OCI-LY7 (cell line): ENCODE data around the gene PRKAG2. TPM values are rescaled to one million over a fixed set of nuclear protein-coding genes. Genes with fewer than 3 reads are reported as not detected.

ENCODE experiments used
- BruUV-seq: library from RNA; stranded (reverse); fragments of 400-500 nt; replicated peaks from 2 replicates; lab custom pipeline; 2021; lab: Mats Ljungman, UMichigan
- CTCF ChIA-PET: fragments of 300-600 bp; sonication (Branson Sonifier 250); formaldehyde crosslinking; loops from one replicate; lab custom pipeline; 2022; ENCODE audit warnings: antibody characterized with exemption; ENCODE audit not compliant: unreplicated experiment; lab: Charles Lee
- POLR2A ChIA-PET: fragments of 300-600 bp; sonication (Branson Sonifier 250); formaldehyde crosslinking; loops from one replicate; lab custom pipeline; 2022; ENCODE audit warnings: antibody characterized with exemption; lab: Charles Lee
- DNase-seq: peaks from one replicate; pipeline ENCODE4 v3.0.0-alpha.2; 2015; ENCODE audit warnings: low spot score
- H2AFZ ChIP-seq: fragments of 200-600 bp; sonication (generic), shearing (Covaris generic); 2 replicates; pipeline ENCODE4 v1.6.1; 2014; ENCODE audit warnings: mild to moderate bottlenecking, antibody characterized with exemption, low read length, moderate library complexity
- H3K27ac ChIP-seq: fragments of 200-600 bp; sonication (generic); 2 replicates; pipeline ENCODE4 v1.5.1; 2014; ENCODE audit warnings: mixed run types, low read depth, mild to moderate bottlenecking, moderate library complexity, low read length, inconsistent platforms; ENCODE audit not compliant: poor library complexity, severe bottlenecking
- H3K36me3 ChIP-seq: fragments of 200-600 bp; sonication (generic); 2 replicates; pipeline ENCODE4 v1.6.1; 2014; ENCODE audit warnings: mild to moderate bottlenecking, antibody characterized with exemption, low read length, moderate library complexity, mixed read lengths; ENCODE audit not compliant: insufficient read depth
- H3K4me1 ChIP-seq: fragments of 200-600 bp; sonication (generic); 2 replicates; pipeline ENCODE4 v1.5.1; 2014; ENCODE audit warnings: mild to moderate bottlenecking, low read length; ENCODE audit not compliant: insufficient read depth, poor library complexity, severe bottlenecking
- H3K4me2 ChIP-seq: fragments of 200-600 bp; sonication (generic); 2 replicates; pipeline ENCODE4 v1.6.1; 2014; ENCODE audit warnings: mild to moderate bottlenecking, low read length
- H3K4me3 ChIP-seq: fragments of 200-600 bp; sonication (generic); 2 replicates; pipeline ENCODE4 v1.5.1; 2014; ENCODE audit warnings: mild to moderate bottlenecking, low read depth, low read length; ENCODE audit not compliant: poor library complexity, severe bottlenecking
- H3K79me2 ChIP-seq: fragments of 200-600 bp; sonication (generic); 2 replicates; pipeline ENCODE4 v1.6.1; 2016; ENCODE audit warnings: low read depth, mild to moderate bottlenecking, low read length, moderate library complexity, mixed read lengths; ENCODE audit not compliant: insufficient read depth
- H3K9me2 ChIP-seq: fragments of 200-600 bp; sonication (generic); 2 replicates; pipeline ENCODE4 v1.6.1; 2016; ENCODE audit warnings: mild to moderate bottlenecking, low read length, mixed read lengths; ENCODE audit not compliant: insufficient read depth
- H3K9me3 ChIP-seq: fragments of 200-600 bp; sonication (generic); 2 replicates; pipeline ENCODE4 v1.6.1; 2014; ENCODE audit warnings: mild to moderate bottlenecking, mixed run types, low read length, mixed read lengths
- H4K20me1 ChIP-seq: fragments of 200-600 bp; sonication (generic); 2 replicates; pipeline ENCODE4 v1.6.1; 2014; ENCODE audit warnings: mild to moderate bottlenecking, antibody characterized with exemption, low read length, moderate library complexity, mixed read lengths; ENCODE audit not compliant: insufficient read depth
- CTCF ChIP-seq: fragments of 200-600 bp; sonication (generic); conservative IDR thresholded peaks from 2 replicates; pipeline ENCODE4 v1.5.1; 2014; ENCODE audit warnings: mild to moderate bottlenecking, antibody characterized with exemption, low read length, moderate library complexity, mixed read lengths
- EZH2phosphoT487 ChIP-seq: fragments of 200-600 bp; sonication (generic); IDR thresholded peaks from 2 replicates; pipeline ENCODE4 v1.6.1; 2018; ENCODE audit warnings: low read depth, borderline replicate concordance, mild to moderate bottlenecking, mixed run types, antibody characterized with exemption, low read length, moderate library complexity, mixed read lengths
- intact Hi-C: fragments of 100-400 bp; cut with micrococcal nuclease; formaldehyde crosslinking; loops from one replicate; pipeline ENCODE4 v1.10.0; 2022; ENCODE audit not compliant: unreplicated experiment
- total RNA-seq, 2 experiments: library from RNA; depleted of rRNA in 1 of 2; stranded (reverse); fragments of >200 nt in 1 of 2; shearing (Covaris generic) in 1 of 2; gene quantifications; 2 replicates each; pipeline ENCODE4 v1.2.3, GENCODE V29; 2014 to 2022

The PRKAG2 gene
- total RNA-seq, 2 experiments from 2014 or later, result 1.2 to 5.1 TPM

- no peak overlapping the region for H3K27ac ChIP-seq
- DNase-seq, result no peak
Measured at GRCh38 chr7:151560243-151560642, 316.7 kb downstream of the PRKAG2 start.

GRCh38 chr7:151559557-151560183 lies 317.2 kb downstream of the PRKAG2 start:
- BruUV-seq, result no TSS peak
- H3K4me1 ChIP-seq, result no peaks in the 10 kb centered on the region
- no peak overlapping the region for H3K4me3 ChIP-seq
- H2AFZ ChIP-seq, result no peak overlapping the region
- no peak for DNase-seq
- no peaks in the 10 kb centered on the region for H3K79me2 ChIP-seq
- ChIA-PET POLR2A (no interaction called here), CTCF (no interaction called here)
- TF ChIP-seq CTCF, result no peak
- TF ChIP-seq EZH2phosphoT487, result no peak
- no peaks in the 10 kb centered on the region; the same call in 1 of the 2 replicates for H4K20me1 ChIP-seq
- no peak overlapping the region for H3K27ac ChIP-seq
- no peaks in the 10 kb centered on the region for H3K9me3 ChIP-seq
- H3K9me2 ChIP-seq, result no peaks in the 10 kb centered on the region
- H3K4me2 ChIP-seq, result no peak overlapping the region
- H3K36me3 ChIP-seq, result no peaks in the 10 kb centered on the region
- intact Hi-C loops, result no loop called here

More at GRCh38 chr7:151560243-151560642, 316.7 kb downstream of the PRKAG2 start:
- no peaks in the 10 kb centered on the region for H3K4me1 ChIP-seq
- no TSS peak for BruUV-seq
- ChIA-PET CTCF (no interaction called here), POLR2A (no interaction called here)
- no peak overlapping the region for H3K4me3 ChIP-seq
- H3K9me3 ChIP-seq, result no peaks in the 10 kb centered on the region
- H2AFZ ChIP-seq, result no peak overlapping the region
- no peak overlapping the region for H3K4me2 ChIP-seq
- H3K9me2 ChIP-seq, result no peaks in the 10 kb centered on the region
- intact Hi-C loops, result no loop called here
- no peaks in the 10 kb centered on the region for H3K36me3 ChIP-seq
- TF ChIP-seq CTCF (no peak), EZH2phosphoT487 (no peak)
- no peaks in the 10 kb centered on the region; the same call in 1 of the 2 replicates for H4K20me1 ChIP-seq
- H3K79me2 ChIP-seq, result no peaks in the 10 kb centered on the region

- TF ChIP-seq EZH2phosphoT487 (no peak), CTCF (no peak)
- Histone ChIP-seq H3K27ac (no peak overlapping the region), H3K4me2 (no peak overlapping the region), H2AFZ (no peak overlapping the region), H3K79me2 (no peaks in the 10 kb centered on the region), H3K4me1 (no peaks in the 10 kb centered on the region), H3K4me3 (no peak overlapping the region), H3K9me2 (no peaks in the 10 kb centered on the region), H3K36me3 (no peaks in the 10 kb centered on the region), H3K9me3 (no peaks in the 10 kb centered on the region), H4K20me1 (no peaks in the 10 kb centered on the region; the same call in 1 of the 2 replicates)
- no TSS peak for BruUV-seq
- CTCF ChIA-PET, result no interaction called here
- intact Hi-C loops, result no loop called here
- DNase-seq, result no peak
- POLR2A ChIA-PET, result no interaction called here
Measured at GRCh38 chr7:151558575-151558974, 318.3 kb downstream of the PRKAG2 start.
